Right lobe of liver (tissue), 6 donors: ENCODE measurements around the gene CRTC1. TPM values are rescaled to one million over a fixed set of nuclear protein-coding genes. Genes with fewer than 3 reads are reported as not detected.
A peak's percentile ranks its signal among the peaks of the same experiment; 100 is the strongest.
"Not testable (repeated sequence)": the region's sequence is repeated elsewhere in the genome, so short reads cannot be mapped to it uniquely, and the experiment has no call there.

ENCODE experiments used
- ATAC-seq, 4 donors: fragments of 200-7000 bp; cut with Tn5 transposase; one replicate each; pipeline ENCODE4 v1.9.1; 2020; ENCODE audit warnings: mild to moderate bottlenecking in 4 of 4, moderate library complexity in 4 of 4
- DNase-seq, 3 donors: peaks; one replicate each; pipeline ENCODE4 v3.0.0-alpha.2; 2020
- H3K27ac ChIP-seq, 3 donors: fragments of 200-600 bp; one replicate each; pipeline ENCODE4 v1.8.0; 2022
- H3K27me3 ChIP-seq, 2 donors: fragments of 200-600 bp; one replicate each; pipeline ENCODE4 v1.8.0; 2022
- H3K36me3 ChIP-seq, 4 donors: fragments of 200-600 bp; sonication (generic) in 1 of 4; one replicate each; pipeline versions ENCODE4 v1.5.1 to v1.8.0; 2017 to 2022; ENCODE audit warnings: control low read depth in 1 of 4
- H3K4me1 ChIP-seq, 4 donors: fragments of 200-600 bp; sonication (generic) in 1 of 4; one replicate each; pipeline versions ENCODE4 v1.5.1 to v1.8.0; 2017 to 2022; ENCODE audit warnings: control low read depth in 1 of 4
- H3K4me3 ChIP-seq, 3 donors: fragments of 200-600 bp; one replicate each; pipeline ENCODE4 v1.8.0; 2022
- H3K9me3 ChIP-seq, 4 donors: fragments of 200-600 bp; sonication (generic) in 1 of 4; one replicate each; pipeline versions ENCODE4 v1.5.1 to v1.8.0; 2017 to 2022; ENCODE audit warnings: control low read depth in 1 of 4
- POLR2A ChIP-seq: fragments of 450-650 bp; IDR thresholded peaks from one replicate; pipeline ENCODE4 v1.6.1; 2017; ENCODE audit warnings: antibody characterized with exemption, mild to moderate bottlenecking
- WGBS: methylation state at CpG from one replicate; pipeline ENCODE4 v1.1.6; 2018; ENCODE audit warnings: low coverage, low lambda C conversion rate; ENCODE audit not compliant: insufficient coverage; ENCODE audit errors: missing lambda C conversion rate; 5-methylcytosine and 5-hydroxymethylcytosine counted together
- intact Hi-C, 2 donors: fragments of 100-400 bp; cut with DNase I; formaldehyde crosslinking; loops; one replicate each; pipeline versions ENCODE4 v1.11.2 to v1.14.1; 2022
- total RNA-seq, 6 experiments: library from RNA; depleted of rRNA in 2 of 6; stranded (reverse); fragments of >200 nt in 2 of 6; fragmentation: NEBNext Ultra II Directional in 3 of 6; extraction: Animal tissue kit (Norgen Biotek cat#: 25700) in 3 of 6; gene quantifications; one replicate each; pipeline versions ENCODE4 v1.1.0 to v1.2.4, GENCODE V29; 2016 to 2023
- TF ChIP-seq, protein P1 (sequence below), 4 donors: fragments of 200-600 bp in 3 of 4; fragments of 450-650 bp in 1 of 4; IDR thresholded peaks; one replicate each; pipeline versions ENCODE4 v1.5.1 to v1.8.0; 2016 to 2022; ENCODE audit warnings: antibody characterized with exemption in 4 of 4, mild to moderate bottlenecking in 2 of 4
- donor health status: DM: no; HTN: yes; CAD: no.
- donor health status: DM: no; HTN: no; CAD: no.
- donor health status: DM: no; HTN: no; CAD: no.
- donor health status: DM: no; HTN: yes; CAD: no.
- donor health status: DM: no; HTN: yes; CAD: no.

CRTC1 gene
- total RNA-seq, 6 experiments from 2014 or later: 1.7 to 7.2 (median 4.9) TPM

DNA sequence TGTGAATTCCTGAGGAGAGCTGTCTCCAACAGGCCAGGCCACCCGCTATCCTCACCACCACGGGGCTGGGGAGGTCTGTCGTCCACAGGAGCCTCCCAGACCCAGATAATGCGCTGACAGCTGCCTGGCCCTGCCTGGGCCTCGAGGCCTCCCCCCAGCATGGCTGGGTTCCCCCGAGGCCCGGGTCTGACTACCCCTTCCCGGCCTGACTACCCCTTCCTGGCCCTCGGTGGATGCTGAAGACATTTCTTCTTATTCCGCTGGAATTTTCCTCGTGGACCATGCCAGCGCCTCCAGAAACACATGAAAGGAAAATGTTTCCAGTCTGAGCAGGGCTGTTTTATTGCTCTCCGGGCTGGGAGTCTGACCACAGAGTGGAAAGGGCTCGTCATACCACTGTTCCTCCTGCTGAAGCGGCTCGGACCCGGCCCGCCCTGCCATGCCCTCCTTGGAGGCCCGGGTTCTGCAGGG, 124.4 kb downstream of the CRTC1 start:
- Histone ChIP-seq H3K4me1 (peaks cover 0 to 4% (median 0%) of the 10 kb centered on the region in 4 donors), H3K9me3 (no peaks in the 10 kb centered on the region), H3K27me3 (no peaks in the 10 kb centered on the region), H3K4me3 (no peak overlapping the region), H3K27ac (no peak overlapping the region), H3K36me3 (no peaks in the 10 kb centered on the region)
- DNase-seq (no peak), ATAC-seq (peak in 1 of 4 donors; percentile 19)
- WGBS: 77% methylated on average over 8 of the region's 19 CpGs
- intact Hi-C loops: no loop called here
- TF ChIP-seq, protein P1, sequence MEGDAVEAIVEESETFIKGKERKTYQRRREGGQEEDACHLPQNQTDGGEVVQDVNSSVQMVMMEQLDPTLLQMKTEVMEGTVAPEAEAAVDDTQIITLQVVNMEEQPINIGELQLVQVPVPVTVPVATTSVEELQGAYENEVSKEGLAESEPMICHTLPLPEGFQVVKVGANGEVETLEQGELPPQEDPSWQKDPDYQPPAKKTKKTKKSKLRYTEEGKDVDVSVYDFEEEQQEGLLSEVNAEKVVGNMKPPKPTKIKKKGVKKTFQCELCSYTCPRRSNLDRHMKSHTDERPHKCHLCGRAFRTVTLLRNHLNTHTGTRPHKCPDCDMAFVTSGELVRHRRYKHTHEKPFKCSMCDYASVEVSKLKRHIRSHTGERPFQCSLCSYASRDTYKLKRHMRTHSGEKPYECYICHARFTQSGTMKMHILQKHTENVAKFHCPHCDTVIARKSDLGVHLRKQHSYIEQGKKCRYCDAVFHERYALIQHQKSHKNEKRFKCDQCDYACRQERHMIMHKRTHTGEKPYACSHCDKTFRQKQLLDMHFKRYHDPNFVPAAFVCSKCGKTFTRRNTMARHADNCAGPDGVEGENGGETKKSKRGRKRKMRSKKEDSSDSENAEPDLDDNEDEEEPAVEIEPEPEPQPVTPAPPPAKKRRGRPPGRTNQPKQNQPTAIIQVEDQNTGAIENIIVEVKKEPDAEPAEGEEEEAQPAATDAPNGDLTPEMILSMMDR (IDR thresholded peaks at IDR 0.05): no peak
- no peak for TF ChIP-seq POLR2A

DNA sequence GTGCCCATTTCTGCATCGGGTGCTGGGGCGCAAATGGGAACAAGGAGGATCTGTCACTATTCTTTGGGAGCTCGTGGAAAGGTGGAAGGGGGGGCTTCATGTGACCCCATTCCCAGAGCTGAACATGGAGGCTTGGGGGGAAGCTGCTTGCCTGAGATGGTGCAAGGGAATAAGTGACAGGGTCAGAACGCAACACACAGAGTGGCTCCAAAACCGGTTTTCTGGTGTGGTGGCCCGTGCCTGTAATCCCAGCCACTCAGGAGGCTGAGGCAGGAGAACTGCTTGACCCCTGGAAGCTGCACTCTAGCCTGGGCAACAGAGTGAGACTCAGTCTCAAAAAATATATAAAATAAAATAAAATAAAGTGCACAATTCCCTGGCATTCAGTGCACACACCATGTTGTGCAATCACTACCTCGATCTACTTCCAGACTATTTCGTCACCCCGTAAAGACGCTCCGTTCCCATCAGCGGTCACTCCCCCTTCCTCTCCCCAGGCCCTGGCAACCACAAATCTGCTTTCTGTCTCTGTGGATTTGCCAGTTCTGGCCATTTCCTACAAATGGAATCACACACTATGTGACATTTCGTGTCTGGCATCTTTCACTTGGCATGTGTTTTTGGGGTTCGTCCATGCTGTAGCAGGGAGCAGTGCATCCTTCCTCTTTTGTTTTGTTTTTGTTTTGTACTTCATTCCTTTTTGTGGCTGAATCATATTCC, 125.8 kb downstream of the CRTC1 start:
- TF ChIP-seq, protein P1 (IDR thresholded peaks at IDR 0.05): no peak
- TF ChIP-seq POLR2A: no peak
- ATAC-seq: peak; percentile 74 to 92 (median 84)
- Histone ChIP-seq H3K27me3 (no peaks in the 10 kb centered on the region), H3K4me3 (no peak overlapping the region), H3K9me3 (no peaks in the 10 kb centered on the region), H3K4me1 (peaks cover 0 to 4% (median 0%) of the 10 kb centered on the region in 4 donors), H3K27ac (no peak overlapping the region), H3K36me3 (no peaks in the 10 kb centered on the region)
- WGBS: 34% methylated on average over 13 of the region's 14 CpGs
- peak in 1 of 3 donors; percentile 64 for DNase-seq
- intact Hi-C loops: no loop called here

DNA sequence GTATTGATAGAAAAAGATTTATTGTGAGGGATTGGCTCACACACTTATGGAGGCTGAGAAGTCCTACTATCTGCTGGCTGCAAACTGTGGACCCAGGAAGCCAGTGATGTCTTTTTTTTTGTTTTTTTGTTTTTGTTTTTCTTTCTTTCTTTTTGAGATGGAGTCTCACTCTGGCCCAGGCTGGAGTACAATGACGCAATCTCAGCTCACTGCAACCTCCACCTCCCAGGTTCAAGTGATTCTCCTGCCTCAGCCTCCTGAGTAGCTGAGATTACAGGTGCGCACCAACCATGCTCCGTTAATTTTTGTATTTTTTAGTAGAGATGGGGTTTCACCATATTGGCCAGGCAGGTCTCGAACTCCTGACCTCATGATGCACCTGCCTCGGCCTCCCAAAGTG, 128.2 kb downstream of the CRTC1 start:
- DNase-seq, H3K9me3 ChIP-seq, H3K4me1 ChIP-seq, H3K4me3 ChIP-seq, H3K36me3 ChIP-seq, intact Hi-C loops, ATAC-seq, H3K27me3 ChIP-seq, H3K27ac ChIP-seq: not testable (repeated sequence)
- WGBS: 87% methylated on average over 3 of the region's 5 CpGs

DNA sequence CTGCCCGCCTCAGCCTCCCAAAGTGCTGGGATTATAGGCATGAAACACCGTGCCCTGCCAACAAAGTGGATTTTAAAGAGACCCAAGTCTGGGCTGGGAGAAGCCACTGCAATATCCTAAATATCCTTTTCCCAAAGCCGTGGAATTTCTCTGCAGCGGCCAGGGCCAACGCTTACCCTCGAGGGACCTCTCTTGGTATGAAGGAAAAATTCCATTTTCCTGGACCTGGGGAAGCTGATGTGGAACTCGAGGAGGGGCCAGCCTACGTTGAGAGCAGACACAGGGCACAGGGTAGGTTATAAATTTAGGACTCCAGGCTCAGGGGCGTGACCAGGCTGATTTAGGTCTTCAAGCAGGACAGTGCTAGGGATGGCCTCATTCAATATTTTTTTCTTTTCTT, 130.6 kb downstream of the CRTC1 start:
- WGBS: 66% methylated on average over 7 of the region's 9 CpGs
- Histone ChIP-seq H3K4me3 (no peak overlapping the region), H3K27ac (no peak overlapping the region), H3K9me3 (no peaks in the 10 kb centered on the region), H3K27me3 (no peaks in the 10 kb centered on the region), H3K4me1 (peaks cover 0 to 4% (median 0%) of the 10 kb centered on the region in 4 donors), H3K36me3 (no peaks in the 10 kb centered on the region)
- no peak for DNase-seq
- no peak for ATAC-seq
- intact Hi-C loops: no loop called here
- no peak for TF ChIP-seq POLR2A
- TF ChIP-seq, protein P1 (IDR thresholded peaks at IDR 0.05): no peak

DNA sequence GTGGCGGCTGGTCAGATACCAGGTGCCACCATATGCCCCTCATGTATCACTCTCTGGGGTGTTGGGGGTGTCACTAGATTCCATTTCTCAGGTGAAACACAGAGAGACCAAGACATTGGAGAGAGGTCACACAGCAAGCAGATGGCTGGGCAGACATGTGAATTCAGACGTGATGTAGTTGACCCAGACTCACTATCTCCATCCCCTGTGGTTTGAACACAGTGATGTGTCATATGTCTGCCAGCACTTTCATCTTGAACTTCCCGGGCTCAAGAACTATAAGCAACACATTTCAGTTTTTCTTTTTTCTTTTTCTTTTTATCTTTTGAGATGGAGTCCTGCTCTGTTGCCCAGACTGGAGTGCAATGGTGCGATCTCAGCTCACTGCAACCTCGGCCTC, 132.2 kb downstream of the CRTC1 start:
- intact Hi-C loops: no loop called here
- H3K36me3 ChIP-seq: no peaks in the 10 kb centered on the region
- 75% methylated on average over 4 of the region's 5 CpGs for WGBS
- ATAC-seq (no peak), DNase-seq (no peak)
- no peaks in the 10 kb centered on the region for H3K27me3 ChIP-seq
- H3K4me3 ChIP-seq: no peak overlapping the region
- H3K4me1 ChIP-seq: no peaks in the 10 kb centered on the region
- H3K27ac ChIP-seq: no peak overlapping the region
- TF ChIP-seq, protein P1 (IDR thresholded peaks at IDR 0.05): no peak
- no peak for TF ChIP-seq POLR2A
- no peaks in the 10 kb centered on the region for H3K9me3 ChIP-seq

DNA sequence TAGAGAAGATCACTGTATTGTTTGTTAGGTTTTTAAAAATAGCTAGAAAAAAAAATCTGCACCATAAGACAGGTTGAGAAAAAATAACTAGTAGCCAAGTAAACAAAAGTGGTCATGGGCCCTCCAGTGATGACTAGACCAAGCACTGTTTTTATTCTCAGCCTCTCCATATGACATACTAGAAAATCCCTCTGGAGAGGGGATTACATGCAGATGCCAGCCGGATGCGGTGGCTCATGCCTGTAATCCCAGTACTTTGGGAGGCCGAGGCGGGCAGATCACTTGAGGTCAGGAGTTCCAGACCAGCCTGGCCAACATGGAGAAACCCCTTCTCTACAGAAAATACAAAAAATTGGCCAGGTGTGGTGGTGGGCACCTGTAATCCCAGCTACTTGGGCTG, 133.2 kb downstream of the CRTC1 start:
- ATAC-seq, H3K4me3 ChIP-seq, H3K36me3 ChIP-seq, H3K9me3 ChIP-seq, H3K27me3 ChIP-seq, H3K27ac ChIP-seq, H3K4me1 ChIP-seq, DNase-seq, intact Hi-C loops: not testable (repeated sequence)
- no CpG with 5 or more reads among the region's 4 CpGs for WGBS
